Left ventricle myocardium inferior (tissue), 1 donor: ENCODE results near the gene SH3PXD2B. TPM values are rescaled to one million over a fixed set of nuclear protein-coding genes. Genes with fewer than 3 reads are reported as not detected.

ENCODE experiments used
- DNase-seq: peaks from one replicate; pipeline ENCODE4 v3.0.0-alpha.2; 2020
- H3K27ac ChIP-seq: fragments of 200-600 bp; replicated peaks from 2 replicates; pipeline ENCODE4 v1.8.0; 2021
- H3K27me3 ChIP-seq: fragments of 200-600 bp; 2 replicates; pipeline ENCODE4 v1.8.0; 2021; ENCODE audit warnings: low read depth
- H3K36me3 ChIP-seq: fragments of 200-600 bp; 2 replicates; pipeline ENCODE4 v1.8.0; 2021
- H3K4me1 ChIP-seq: fragments of 200-600 bp; 2 replicates; pipeline ENCODE4 v1.8.0; 2021
- H3K4me3 ChIP-seq: fragments of 200-600 bp; 2 replicates; pipeline ENCODE4 v1.8.0; 2021; ENCODE audit warnings: mild to moderate bottlenecking, moderate library complexity
- H3K9me3 ChIP-seq: fragments of 200-600 bp; replicated peaks from 2 replicates; pipeline ENCODE4 v1.8.0; 2021
- intact Hi-C: fragments of 100-400 bp; cut with micrococcal nuclease; formaldehyde crosslinking; loops from one replicate; pipeline ENCODE4 v1.11.0; 2022
- total RNA-seq: library from RNA; stranded (reverse); fragmentation: NEBNext Ultra II Directional; extraction: Animal tissue kit (Norgen Biotek cat#: 25700); gene quantifications from one replicate; pipeline ENCODE4 v1.2.1, GENCODE V29; 2021
- TF ChIP-seq, protein P1 (sequence below): fragments of 200-600 bp; IDR thresholded peaks from 2 replicates; pipeline ENCODE4 v1.8.0; 2021; ENCODE audit warnings: antibody characterized with exemption, mild to moderate bottlenecking, borderline replicate concordance
- donor health status: DM: no; HTN: yes; CAD: no; lungs with severe emphysema.

SH3PXD2B gene
- total RNA-seq, 1 donor from 2014 or later, result 5.2 TPM

DNA sequence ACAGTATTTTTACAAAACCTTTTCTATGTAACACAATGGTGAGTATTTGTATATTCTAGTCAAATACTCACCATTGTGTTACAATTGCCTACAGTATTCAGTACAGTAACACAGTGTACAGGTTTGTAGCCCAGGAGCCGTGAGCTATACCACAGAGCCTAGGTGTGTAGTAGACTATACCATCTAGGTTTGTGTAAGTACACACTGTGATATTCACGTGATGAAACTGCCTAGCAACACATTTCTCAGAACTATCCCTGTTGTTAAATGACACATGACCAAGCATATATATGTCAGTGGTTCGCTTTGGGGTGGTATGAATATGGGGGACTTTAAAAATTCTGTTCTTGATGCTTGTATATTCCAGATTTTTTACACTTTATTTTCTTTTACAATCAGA is 21.3 kb downstream of the SH3PXD2B start:
- H3K9me3 ChIP-seq, result no peaks in the 10 kb centered on the region
- H3K4me3 ChIP-seq, result no peak overlapping the region
- intact Hi-C loops, result no loop called here
- H3K27ac ChIP-seq, result no peak overlapping the region
- H3K27me3 ChIP-seq, result no peaks in the 10 kb centered on the region
- TF ChIP-seq, protein P1, sequence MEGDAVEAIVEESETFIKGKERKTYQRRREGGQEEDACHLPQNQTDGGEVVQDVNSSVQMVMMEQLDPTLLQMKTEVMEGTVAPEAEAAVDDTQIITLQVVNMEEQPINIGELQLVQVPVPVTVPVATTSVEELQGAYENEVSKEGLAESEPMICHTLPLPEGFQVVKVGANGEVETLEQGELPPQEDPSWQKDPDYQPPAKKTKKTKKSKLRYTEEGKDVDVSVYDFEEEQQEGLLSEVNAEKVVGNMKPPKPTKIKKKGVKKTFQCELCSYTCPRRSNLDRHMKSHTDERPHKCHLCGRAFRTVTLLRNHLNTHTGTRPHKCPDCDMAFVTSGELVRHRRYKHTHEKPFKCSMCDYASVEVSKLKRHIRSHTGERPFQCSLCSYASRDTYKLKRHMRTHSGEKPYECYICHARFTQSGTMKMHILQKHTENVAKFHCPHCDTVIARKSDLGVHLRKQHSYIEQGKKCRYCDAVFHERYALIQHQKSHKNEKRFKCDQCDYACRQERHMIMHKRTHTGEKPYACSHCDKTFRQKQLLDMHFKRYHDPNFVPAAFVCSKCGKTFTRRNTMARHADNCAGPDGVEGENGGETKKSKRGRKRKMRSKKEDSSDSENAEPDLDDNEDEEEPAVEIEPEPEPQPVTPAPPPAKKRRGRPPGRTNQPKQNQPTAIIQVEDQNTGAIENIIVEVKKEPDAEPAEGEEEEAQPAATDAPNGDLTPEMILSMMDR, result no peak
- peaks cover 53% of the 10 kb centered on the region for H3K4me1 ChIP-seq
- no peaks in the 10 kb centered on the region for H3K36me3 ChIP-seq
- no peak for DNase-seq

DNA sequence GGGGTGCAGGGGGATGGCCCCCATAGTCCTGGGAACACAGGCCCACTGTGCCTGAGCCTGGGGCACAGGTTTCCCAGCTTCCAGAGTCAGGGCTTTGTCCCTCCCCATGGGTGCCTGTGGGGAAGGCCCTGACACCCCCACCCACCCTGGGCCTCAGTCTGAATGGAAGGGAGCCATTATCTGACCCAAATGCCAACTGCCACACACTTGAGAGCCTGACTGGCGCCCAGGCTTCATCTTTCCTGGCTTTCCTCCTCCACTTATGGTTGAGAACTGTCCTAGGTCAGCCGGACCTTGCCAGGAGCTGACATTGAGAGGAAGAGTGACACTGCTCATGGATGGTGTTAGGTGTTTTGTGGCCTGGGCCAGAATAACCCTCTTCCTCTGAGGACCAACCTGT is 24.0 kb downstream of the SH3PXD2B start:
- no peak for DNase-seq
- H3K27ac ChIP-seq, result peak overlapping the region; percentile 78
- peaks cover 40% of the 10 kb centered on the region for H3K4me1 ChIP-seq
- H3K4me3 ChIP-seq, result no peak overlapping the region
- intact Hi-C loops, result no loop called here
- H3K9me3 ChIP-seq, result no peaks in the 10 kb centered on the region
- TF ChIP-seq, protein P1, result no peak
- H3K27me3 ChIP-seq, result no peaks in the 10 kb centered on the region
- no peaks in the 10 kb centered on the region for H3K36me3 ChIP-seq

DNA sequence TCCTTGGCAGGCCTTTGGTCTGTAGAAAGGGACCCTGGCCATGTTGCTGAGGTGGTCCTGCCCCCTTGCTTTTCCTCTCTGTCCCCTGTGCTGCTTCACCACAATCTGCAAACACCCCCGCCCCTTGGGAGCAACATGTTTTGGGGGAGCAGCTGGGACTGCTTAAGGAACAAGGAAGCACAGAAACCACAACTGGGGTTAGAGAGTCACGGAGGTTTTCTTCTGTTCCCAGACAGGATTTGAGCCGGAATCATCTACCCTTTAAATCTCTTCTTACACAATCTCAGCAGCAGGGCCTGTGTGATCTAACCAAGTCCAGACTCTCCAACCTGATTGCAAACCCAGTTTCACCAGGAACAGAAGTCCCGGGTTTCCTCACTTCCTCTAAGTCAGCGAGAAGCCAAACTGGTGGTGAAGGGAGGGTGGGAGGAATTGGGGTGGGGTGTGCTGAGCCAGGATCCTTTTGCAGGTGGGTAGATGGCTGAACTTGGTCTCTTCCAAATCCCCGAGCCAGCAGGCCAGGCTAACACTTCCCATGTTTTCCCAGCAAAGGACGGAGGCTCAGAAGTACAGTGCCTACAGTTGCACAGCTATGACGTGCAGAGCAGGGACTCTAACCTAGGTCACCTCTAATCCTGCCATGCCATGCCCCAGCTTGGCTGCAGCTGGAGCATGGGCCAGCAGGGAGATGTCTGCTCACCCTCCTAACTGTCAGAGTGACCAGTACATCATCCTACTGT is 25.0 kb downstream of the SH3PXD2B start:
- Histone ChIP-seq H3K27me3 (no peaks in the 10 kb centered on the region), H3K36me3 (no peaks in the 10 kb centered on the region), H3K4me3 (no peak overlapping the region), H3K27ac (peak overlapping the region; percentile 78), H3K9me3 (no peaks in the 10 kb centered on the region), H3K4me1 (peaks cover 41% of the 10 kb centered on the region)
- TF ChIP-seq, protein P1, result no peak
- DNase-seq, result no peak
- intact Hi-C loops, result no loop called here

DNA sequence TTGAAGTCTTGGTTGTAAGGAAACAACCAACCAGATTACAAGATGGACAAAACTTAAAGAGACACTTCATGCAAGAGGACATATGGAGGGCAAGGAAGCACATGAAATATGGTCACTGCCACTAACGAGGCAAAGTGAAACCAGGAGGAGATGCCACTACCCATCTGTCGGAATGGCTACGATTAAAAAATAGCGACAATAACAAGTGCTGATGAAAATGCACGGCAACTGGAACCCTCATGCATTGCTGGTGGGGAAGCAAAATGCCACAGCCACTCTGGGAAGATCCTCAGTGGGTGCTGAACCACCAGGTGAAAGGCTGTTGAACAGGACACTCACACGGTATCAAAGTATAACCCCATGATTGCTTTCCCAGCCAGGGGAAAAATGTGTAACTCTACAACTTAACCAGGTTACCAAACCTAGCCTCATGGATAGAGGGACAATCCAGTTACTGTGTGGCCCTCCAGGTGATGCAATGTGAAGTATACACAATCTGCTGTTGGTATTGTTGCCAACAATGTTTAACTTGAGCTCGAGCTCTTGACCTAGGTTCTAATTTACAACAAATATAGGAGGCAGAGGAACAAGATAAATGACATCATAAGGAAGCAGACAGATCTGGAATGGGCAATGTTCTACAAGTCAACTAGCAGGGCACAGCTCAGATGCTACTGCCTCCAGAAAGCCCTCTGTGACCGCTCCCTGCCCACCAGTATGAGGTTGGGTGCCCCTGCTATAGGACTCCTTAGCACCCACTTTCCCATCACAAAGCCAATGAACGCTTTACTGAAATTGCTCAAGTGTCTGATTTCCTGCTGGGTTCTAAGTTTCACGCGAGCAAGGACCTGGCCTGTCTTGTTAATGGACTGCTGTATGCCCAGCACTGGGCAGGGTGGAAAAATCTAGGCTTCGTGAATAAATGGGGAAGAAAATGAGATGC is 25.8 kb downstream of the SH3PXD2B start:
- TF ChIP-seq, protein P1, result no peak
- no peak for DNase-seq
- Histone ChIP-seq H3K27me3 (no peaks in the 10 kb centered on the region), H3K4me1 (peaks cover 41% of the 10 kb centered on the region), H3K36me3 (no peaks in the 10 kb centered on the region), H3K27ac (peak overlapping the region; percentile 78), H3K4me3 (no peak overlapping the region), H3K9me3 (no peaks in the 10 kb centered on the region)
- intact Hi-C loops, result no loop called here

GRCh38 chr5:172427202-172427601 is 27.1 kb downstream of the SH3PXD2B start:
- Histone ChIP-seq H3K27ac (no peak overlapping the region), H3K4me1 (peaks cover 41% of the 10 kb centered on the region), H3K27me3 (no peaks in the 10 kb centered on the region), H3K9me3 (no peaks in the 10 kb centered on the region), H3K36me3 (no peaks in the 10 kb centered on the region), H3K4me3 (no peak overlapping the region)
- TF ChIP-seq, protein P1, result no peak
- no peak for DNase-seq
- intact Hi-C loops, result no loop called here
